T-helper 1 cell treated with Interleukin-12 subunit alpha and Interleukin-12 subunit beta and Interleukin-4 antibody, amounts not matched to agents 30 ng/mL and 1 ng/mL, for 36 hours (primary cell): ENCODE data around the gene FZD1. TPM values are rescaled to one million over a fixed set of nuclear protein-coding genes. Genes with fewer than 3 reads are reported as not detected.
"Not testable (repeated sequence)": the region's sequence is repeated elsewhere in the genome, so short reads cannot be mapped to it uniquely, and the experiment has no call there.

ENCODE experiments used
- intact Hi-C: fragments of 100-400 bp; cut with micrococcal nuclease; formaldehyde crosslinking; loops from one replicate; pipeline ENCODE4 v1.15.1; 2024
- total RNA-seq: library from RNA; stranded (reverse); gene quantifications from 2 replicates; pipeline ENCODE4 v1.2.3, GENCODE V29; 2022

The FZD1 gene
- total RNA-seq, 1 donor from 2014 or later = 0.76 TPM

DNA sequence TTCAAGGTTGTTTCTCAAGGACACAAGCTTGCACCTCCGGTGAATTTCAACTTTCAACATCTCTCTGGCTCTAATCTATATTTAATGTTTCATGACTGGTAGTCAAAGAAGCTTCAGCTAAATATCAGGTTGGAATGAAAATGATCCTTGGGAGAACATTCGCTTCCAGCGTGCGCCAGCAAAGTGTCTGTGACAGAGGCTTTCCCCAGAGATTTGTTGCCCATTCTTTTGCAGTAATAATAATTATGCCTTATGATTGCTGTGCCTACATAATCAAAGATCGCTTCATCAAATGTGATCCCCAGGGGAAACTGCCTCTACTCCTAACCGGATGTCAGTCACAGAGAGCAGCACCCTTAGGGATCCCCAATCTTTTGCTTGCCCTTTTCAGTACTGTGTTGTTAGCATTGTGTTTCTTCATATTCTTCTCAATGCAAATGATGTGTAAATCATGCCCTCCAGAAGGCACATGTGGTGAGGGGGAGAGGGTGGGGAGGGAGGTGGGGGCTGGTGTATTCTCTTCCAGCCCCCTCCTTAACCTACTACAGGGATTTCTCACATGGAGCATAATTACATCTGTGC lies 30.5 kb downstream of the FZD1 start:
- intact Hi-C loops = no loop called here

DNA sequence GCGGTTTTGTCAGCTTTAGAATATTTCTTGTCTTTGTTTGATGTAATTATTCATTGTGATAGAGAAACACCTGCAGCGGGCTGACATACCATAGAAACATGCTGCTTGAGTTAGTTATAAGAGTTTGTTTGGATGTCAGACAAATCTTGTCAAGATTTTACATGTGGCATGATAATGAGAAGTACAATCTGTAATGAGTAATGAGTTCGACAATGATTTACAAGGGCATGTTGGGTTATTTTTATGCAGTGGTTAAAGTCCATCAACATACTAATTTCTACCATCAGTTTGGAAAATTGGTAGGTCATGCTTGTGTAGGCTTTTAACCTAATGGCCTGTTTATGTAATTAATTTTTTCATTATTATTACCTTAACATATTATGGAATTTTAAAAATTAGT lies 31.3 kb downstream of the FZD1 start:
- intact Hi-C loops = no loop called here

DNA sequence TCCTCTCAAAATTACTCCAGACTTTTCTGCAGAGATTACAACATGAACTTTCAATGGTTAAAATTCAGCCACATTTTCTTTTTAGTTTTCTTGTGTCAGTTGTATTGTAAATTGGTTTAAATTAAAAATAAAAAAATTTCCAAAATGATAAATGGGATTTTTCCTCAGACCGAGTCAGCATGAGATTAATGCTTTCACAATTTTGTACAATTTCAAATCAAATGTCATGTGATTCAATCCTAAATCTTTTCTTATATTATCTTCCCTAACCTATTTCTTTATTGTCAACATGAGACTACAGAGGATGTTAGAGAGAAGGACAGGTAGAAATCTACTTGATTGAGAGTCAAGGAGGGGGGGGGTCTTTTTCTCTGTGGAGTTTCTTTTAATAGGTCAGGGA lies 33.7 kb downstream of the FZD1 start:
- intact Hi-C loops = no loop called here

DNA sequence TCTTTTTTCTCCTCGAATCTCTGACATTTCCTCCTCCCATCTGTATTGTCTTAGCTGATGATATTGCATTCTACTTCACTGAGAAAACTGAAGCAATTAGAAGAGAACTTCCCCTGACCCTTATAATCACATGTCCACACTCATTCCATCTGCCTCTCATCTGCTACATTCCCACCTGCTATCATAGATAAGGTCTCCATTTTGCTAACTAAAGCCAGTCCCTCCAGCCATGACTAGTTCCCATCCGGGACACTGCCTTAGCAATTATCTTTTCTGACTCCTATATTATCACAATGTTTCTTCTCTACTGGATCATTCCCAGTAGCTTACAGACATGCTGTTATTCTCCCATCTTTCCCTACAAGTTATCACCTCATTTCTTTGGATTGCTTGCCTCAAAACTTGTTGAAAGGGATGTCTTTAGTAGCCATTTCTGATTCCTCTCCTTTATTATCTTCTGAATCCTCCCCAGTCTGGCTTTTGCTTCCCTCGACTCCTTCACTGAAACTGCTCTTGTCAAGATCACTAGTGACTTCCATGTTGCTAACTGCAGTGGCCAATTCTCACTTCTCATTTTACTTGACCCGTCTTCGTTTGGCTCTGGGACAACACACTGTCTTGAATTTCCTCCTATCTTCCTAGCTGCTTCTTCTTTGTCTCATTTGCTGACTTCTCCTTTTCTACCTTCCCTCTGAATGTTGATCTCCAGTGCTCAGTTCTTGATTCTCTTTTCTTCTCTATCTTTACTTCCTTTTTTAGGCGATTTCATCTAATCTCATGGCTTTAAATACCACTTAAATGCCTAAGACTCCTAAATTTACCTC lies 35.9 kb downstream of the FZD1 start:
- intact Hi-C loops = no loop called here

DNA sequence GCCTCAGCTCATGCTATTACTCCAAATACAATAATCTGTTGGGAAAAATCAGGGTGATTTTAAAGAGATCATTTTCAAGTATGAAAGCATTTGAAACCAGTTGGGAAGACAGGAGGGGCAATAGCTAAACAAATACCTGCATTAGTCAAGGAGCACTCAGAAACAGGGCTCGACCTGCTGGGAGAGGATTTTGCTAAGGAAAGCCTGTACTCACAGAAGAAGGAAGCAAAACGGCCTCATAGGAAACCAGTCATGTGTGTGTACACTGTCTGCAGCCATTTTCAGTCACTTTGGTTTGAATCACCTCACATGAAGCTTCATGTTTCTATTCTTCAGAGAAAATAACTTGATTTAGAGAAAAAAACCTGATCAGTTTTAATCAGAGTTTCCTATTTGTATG lies 38.6 kb downstream of the FZD1 start:
- intact Hi-C loops = no loop called here

DNA sequence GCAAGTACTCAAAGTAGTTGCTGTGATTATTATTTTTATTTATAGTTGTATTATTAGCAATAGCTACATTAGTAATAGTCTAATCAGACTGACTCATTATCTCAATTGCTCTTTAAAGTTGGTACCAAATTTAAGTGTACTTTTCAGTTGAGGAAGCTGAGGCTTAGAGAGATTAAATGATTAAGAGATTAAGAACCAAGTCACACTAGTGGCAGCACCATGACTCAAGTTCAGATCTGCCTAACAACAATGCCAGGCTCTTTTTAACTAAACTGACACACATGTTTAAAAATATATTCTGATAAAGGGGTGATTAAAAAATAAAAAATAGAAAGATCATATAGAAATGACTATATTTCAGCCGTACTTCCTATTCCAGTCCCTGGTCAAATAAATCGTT lies 42.0 kb downstream of the FZD1 start:
- intact Hi-C loops = no loop called here

DNA sequence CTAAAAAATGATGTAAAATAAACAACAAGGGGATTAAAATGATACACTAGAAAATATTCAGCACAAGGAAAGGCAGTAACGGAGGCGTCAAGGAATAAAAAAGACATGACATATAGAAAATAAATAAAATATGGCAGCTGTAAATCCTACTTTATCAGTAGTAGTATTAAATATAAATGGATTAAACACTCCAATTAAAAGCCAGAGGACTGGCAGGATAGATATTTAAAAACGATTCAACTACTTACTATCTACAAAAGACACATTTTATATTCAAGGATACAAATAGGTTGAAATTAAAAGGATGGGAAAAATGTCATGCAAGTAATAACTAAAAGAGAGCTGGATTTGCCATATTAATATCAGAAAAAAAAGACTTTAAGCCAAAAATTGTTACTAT lies 43.2 kb downstream of the FZD1 start:
- intact Hi-C loops = no loop called here

DNA sequence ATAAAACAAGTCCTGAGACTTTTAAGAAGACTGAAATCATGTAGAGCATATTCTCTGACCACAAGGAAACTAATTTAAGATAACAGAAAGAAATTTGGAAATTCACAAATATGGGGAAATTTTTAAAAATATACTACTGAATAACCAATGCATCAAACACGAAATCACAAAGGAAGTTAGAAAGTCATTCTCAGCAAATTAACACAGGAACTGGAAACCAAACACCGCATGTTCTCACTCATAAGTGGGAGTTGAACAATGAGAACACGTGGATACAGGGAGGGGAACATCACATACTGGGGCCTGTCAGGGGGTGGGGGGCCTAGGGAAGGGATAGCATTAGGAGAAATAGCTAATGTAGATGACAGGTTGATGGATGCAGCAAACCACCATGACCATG lies 44.0 kb downstream of the FZD1 start:
- intact Hi-C loops = not testable (repeated sequence)

DNA sequence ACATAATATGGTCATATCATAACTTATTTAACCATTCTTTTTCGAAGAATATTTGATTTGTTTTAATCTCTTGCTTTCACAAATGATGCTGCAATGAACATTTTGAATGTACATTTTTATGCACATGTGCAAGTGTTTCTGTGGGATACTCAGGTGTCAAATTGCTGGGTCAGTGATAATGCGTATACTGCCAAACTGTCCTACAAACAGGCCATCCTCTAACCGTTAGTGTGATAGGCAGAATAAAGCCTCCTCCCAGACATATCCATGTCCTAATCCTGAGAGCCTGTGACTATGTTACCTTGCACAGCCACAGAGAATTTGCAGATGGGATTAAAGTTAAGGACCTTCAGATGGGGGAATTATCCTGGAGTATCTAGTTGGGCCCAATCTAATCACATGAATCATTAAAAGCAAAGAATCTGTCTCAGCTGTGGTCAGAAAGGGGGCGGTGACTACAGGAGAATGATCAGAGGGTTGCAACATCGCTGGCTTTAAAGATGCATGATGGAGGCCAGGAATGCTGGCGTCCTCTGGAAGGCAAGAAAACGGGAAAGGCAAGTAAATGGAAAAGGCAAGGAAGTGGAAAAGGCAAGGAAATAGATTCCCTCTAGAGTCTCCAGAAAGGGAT lies 46.7 kb downstream of the FZD1 start:
- intact Hi-C loops = no loop called here

DNA sequence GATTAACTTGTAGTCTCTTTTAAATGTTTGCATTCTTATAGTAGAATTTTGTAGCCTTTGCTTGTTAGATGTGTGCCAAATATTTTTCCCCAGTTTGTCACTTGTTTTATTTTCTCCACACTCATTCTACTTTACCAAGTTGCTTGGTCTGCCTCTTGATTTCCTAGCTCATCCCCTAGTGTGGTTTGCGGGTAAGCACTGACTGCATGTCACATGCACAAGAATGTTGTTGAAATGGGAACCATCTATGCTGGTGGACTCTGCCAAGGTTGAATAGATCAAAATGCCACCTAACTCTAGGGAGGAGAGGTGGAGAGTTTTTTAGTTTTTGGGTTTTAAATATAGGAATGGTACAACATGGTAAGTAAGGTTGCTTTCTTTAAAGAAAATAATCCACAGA lies 47.6 kb downstream of the FZD1 start:
- intact Hi-C loops = no loop called here

DNA sequence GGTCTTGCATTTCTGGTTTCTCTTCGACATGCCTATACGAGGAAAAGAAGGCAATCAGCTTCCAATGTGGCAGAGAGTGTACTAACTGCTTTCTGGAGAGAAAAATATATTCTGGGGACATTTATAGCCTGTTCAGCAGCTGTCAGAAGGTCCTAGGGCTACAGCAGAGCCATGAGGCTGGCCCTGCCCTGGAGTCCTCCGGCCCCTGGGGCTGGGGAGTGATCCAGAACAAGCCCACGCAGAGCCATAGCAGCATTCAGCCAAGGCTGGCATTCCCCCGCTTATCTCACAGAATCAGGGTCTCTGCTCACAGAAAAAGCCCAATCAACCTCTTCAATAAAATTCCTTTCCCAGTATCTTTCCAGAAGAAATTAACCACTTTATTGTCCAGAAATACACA lies 48.9 kb downstream of the FZD1 start:
- intact Hi-C loops = no loop called here

DNA sequence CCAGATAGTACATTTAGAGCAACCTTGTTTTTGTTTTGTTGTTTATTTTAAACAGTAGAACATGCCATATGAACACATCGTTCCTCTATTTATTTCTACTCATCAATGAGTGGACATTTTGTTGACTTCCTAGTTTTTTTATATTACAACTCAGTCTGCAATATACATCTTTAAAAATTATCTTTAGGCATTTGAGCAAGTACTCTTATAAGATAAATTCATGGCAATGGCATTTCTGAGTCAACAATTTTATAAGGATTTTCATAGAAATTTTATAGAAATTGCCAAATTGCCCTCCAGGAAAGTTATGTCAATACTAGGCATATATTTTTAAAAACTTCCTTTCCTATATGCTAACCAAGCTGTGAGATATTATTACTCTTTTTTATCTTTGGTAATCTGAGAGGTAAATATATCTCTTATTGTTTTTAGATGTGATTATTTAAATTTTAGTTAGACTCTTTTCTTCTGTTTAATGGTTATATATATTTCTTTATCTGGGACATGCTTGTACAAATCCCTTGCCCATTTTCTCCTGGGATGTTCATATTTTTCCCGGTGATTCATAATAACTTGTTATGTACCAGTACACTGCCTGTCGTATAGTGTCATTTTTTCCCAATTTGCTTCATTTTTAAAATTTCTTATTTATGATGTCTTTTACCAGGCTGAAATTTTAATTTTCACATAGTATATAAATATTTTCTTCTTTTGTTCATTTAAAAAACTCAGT lies 50.5 kb downstream of the FZD1 start:
- intact Hi-C loops = no loop called here

DNA sequence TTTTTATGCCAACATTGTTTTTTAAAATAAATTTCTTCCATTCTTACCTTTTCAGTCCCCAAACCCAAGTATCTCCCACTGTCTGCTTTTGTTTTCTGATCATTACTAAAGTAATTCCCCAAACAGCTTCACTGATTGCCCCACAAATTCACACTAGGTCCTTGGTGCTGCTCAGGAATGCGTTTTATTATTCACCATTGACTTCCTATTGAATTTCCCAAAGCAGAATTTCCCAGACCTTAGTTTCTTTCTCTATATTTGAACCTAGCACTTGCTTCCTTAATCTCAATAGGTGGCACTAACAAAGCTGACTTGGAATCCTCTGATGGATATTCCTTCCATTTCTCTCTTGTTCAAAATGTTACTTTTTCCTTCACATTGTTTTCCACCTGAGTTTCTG lies 52.2 kb downstream of the FZD1 start:
- intact Hi-C loops = no loop called here

DNA sequence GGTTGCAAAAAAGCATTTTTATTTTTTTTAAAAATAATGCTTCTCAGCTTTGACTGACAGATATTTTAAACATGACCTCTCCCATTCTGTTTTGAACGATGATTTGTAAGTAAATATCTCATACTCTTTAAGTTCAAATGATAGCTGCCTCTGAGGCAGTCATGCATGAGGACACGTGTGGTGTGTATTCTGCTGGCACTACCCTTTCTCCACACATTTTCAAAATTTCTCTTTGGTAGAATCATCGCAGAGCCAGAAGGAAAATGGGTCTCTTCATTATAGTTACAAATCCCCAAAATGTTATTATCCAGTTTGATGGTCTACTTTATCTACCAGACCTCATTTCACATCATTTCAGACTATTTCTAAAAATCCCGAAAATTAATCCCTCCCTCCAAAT lies 55.1 kb downstream of the FZD1 start:
- intact Hi-C loops = no loop called here

DNA sequence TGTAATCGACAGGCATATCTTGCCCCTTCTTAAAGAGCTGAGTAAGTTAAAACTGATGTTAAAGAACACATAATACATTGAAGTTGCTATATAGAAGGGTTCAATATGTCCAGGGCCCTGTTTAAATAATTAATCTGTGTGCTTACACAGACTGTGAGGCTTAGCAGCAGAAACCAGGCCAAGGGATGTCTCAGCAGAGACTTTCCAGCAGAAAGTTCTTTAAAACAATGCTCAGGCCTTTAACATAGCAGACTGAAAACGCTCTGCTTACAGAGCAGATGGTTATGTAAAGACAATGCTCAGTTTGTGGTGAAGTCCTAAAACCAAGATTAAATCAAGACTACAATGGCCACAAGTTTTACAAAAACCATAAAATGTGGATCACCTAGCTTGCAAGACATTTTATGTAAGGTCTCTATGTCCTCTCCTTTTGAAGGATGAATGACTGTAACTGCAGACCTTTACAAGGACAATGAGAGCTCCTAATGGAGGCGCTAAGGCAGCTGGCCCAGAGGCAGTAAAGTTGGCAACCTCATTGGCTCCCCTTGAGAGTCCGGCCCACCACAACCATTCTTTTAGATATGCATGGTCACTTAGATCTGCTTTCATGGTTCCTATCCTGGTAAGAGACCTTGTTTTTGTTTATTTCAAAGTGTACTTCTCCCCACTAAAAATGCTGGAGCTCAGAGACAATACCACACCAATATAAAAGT lies 56.3 kb downstream of the FZD1 start:
- intact Hi-C loops = no loop called here
